HepG2 (cell line): ENCODE measurements around the gene TSR1. TPM values are rescaled to one million over a fixed set of nuclear protein-coding genes. Genes with fewer than 3 reads are reported as not detected.
A peak's percentile ranks its signal among the peaks of the same experiment; 100 is the strongest.

Experiments used
- AFF4 ChIP-seq: sonication (generic); formaldehyde crosslinking; IDR thresholded peaks from 2 replicates; pipeline ENCODE4 v1.4.0; 2020; ENCODE audit warnings: missing genetic modification reagents
- CHD2 ChIP-seq: IDR thresholded peaks from 2 replicates; pipeline ENCODE4 v1.6.1; 2011; ENCODE audit warnings: low read depth, low read length, improper control_type of control experiment
- CSRNP1 ChIP-seq: sonication (generic); formaldehyde crosslinking; IDR thresholded peaks from 2 replicates; pipeline ENCODE4 v1.8.1; 2023; ENCODE audit warnings: mild to moderate bottlenecking, missing genetic modification reagents
- DR1 ChIP-seq: sonication (generic); formaldehyde crosslinking; IDR thresholded peaks from 2 replicates; pipeline ENCODE4 v1.8.0; 2021; ENCODE audit warnings: mild to moderate bottlenecking, missing genetic modification reagents, inconsistent platforms
- GATAD1 ChIP-seq: IDR thresholded peaks from 2 replicates; pipeline ENCODE4 v1.6.1; 2016; ENCODE audit warnings: missing genetic modification reagents, missing compliant biosample characterization
- HDAC1 ChIP-seq: sonication (generic); formaldehyde crosslinking; IDR thresholded peaks from 2 replicates; pipeline ENCODE4 v1.5.1; 2020; ENCODE audit warnings: mild to moderate bottlenecking, missing genetic modification reagents
- HES4 ChIP-seq: sonication (generic); formaldehyde crosslinking; IDR thresholded peaks from 2 replicates; pipeline ENCODE4 v1.9.0; 2021; ENCODE audit warnings: mild to moderate bottlenecking, missing genetic modification reagents, borderline replicate concordance
- NAIF1 ChIP-seq: sonication (generic); formaldehyde crosslinking; IDR thresholded peaks from 2 replicates; pipeline ENCODE4 v1.5.0; 2020; ENCODE audit warnings: mild to moderate bottlenecking, missing genetic modification reagents, borderline replicate concordance
- PATZ1 ChIP-seq: sonication (generic); formaldehyde crosslinking; IDR thresholded peaks from 2 replicates; pipeline ENCODE4 v1.4.0; 2020; ENCODE audit warnings: missing genetic modification reagents
- PAX8 ChIP-seq: sonication (generic); formaldehyde crosslinking; IDR thresholded peaks from 2 replicates; pipeline ENCODE4 v1.8.0; 2022; ENCODE audit warnings: mild to moderate bottlenecking, missing genetic modification reagents, borderline replicate concordance
- PHF20 ChIP-seq: sonication (generic); formaldehyde crosslinking; IDR thresholded peaks from 2 replicates; pipeline ENCODE4 v1.5.0; 2020; ENCODE audit warnings: mild to moderate bottlenecking, missing genetic modification reagents
- REPIN1 ChIP-seq: sonication (generic); formaldehyde crosslinking; IDR thresholded peaks from 2 replicates; pipeline ENCODE4 v1.8.0; 2022; ENCODE audit warnings: missing genetic modification reagents, low read depth, mild to moderate bottlenecking, borderline replicate concordance
- SMYD3 ChIP-seq: sonication (generic); formaldehyde crosslinking; IDR thresholded peaks from 2 replicates; pipeline ENCODE4 v1.8.1; 2023; ENCODE audit warnings: mild to moderate bottlenecking, missing genetic modification reagents
- TAF15 ChIP-seq: fragments of 200-400 bp; formaldehyde crosslinking; IDR thresholded peaks from one replicate; pipeline ENCODE4 v1.6.1; 2018; ENCODE audit warnings: mild to moderate bottlenecking, low read depth, low read length; ENCODE audit not compliant: poor library complexity, severe bottlenecking
- ZBTB43 ChIP-seq: sonication (generic); formaldehyde crosslinking; conservative IDR thresholded peaks from 2 replicates; pipeline ENCODE4 v1.4.0; 2020; ENCODE audit warnings: missing genetic modification reagents
- ZIK1 ChIP-seq: sonication (generic); formaldehyde crosslinking; IDR thresholded peaks from 2 replicates; pipeline ENCODE4 v1.5.0; 2020; ENCODE audit warnings: mild to moderate bottlenecking, low read depth, missing genetic modification reagents, borderline replicate concordance
- ZMYM2 ChIP-seq: sonication (generic); formaldehyde crosslinking; IDR thresholded peaks from 2 replicates; pipeline ENCODE4 v1.8.0; 2022; ENCODE audit warnings: mild to moderate bottlenecking, missing genetic modification reagents
- ZNF749 ChIP-seq: sonication (generic); formaldehyde crosslinking; IDR thresholded peaks from 2 replicates; pipeline ENCODE4 v1.8.0; 2022; ENCODE audit warnings: mild to moderate bottlenecking, missing genetic modification reagents, moderate library complexity, borderline replicate concordance
- polyA plus RNA-seq, 8 experiments: library from polyadenylated mRNA; depleted of rRNA in 3 of 8; stranded (reverse) in 7 of 8; unstranded in 1 of 8; fragments of >200 nt; fragmentation: Illumina TruSeq in 4 of 8; extraction: Trizol in 4 of 8; gene quantifications; 2 replicates each; pipeline versions ENCODE4 v1.2.1 to v1.2.3, GENCODE V29; 2011 to 2016; ENCODE audit warnings: low read depth in 4 of 8, missing spikeins in 1 of 8, mixed read lengths in 1 of 8; ENCODE audit not compliant: insufficient read depth in 1 of 8
- total RNA-seq, 5 experiments: library from RNA; depleted of rRNA; stranded (reverse); fragments of >200 nt; fragmentation: Illumina TruSeq; extraction: Trizol; gene quantifications; 2 replicates each; pipeline ENCODE4 v1.2.3, GENCODE V29; 2016; ENCODE audit warnings: low read depth in 1 of 5

Gene TSR1
- total and polyA plus RNA-seq, 2 of the 13 experiments (the other 11 are each of a cell fraction or from before 2014, with no cell fraction given), result 7.1 to 65.8 TPM

GRCh38 chr17:2336215-2336851 is at the start of gene TSR1 (continued):
- TF ChIP-seq PATZ1, result peak; percentile 64; the same call in 1 of the 2 replicates
- peak; percentile 94 for TF ChIP-seq PHF20 (CRISPR knock-in tag)
- TF ChIP-seq CHD2, result peak; percentile 91
- TF ChIP-seq GATAD1 (CRISPR knock-in tag), result peak; percentile 99
- peak; percentile 44; the same call in 1 of the 2 replicates for TF ChIP-seq CSRNP1 (CRISPR knock-in tag)
- peak; percentile 62; the same call in 1 of the 2 replicates for TF ChIP-seq SMYD3
- TF ChIP-seq DR1 (CRISPR knock-in tag), result peak; percentile 78
- 0 out of 2 replicates have a peak, but pooled peaks have one; percentile 20 for TF ChIP-seq AFF4 (CRISPR knock-in tag)
- TF ChIP-seq ZBTB43 (CRISPR knock-in tag), result peak; percentile 64; the same call in 1 of the 2 replicates
- TF ChIP-seq ZNF749, result peak; percentile 74
- TF ChIP-seq HDAC1 (CRISPR knock-in tag), result peak; percentile 97
- peak; percentile 92 for TF ChIP-seq ZIK1 (CRISPR knock-in tag)
- TF ChIP-seq HES4, result peak; percentile 88
- no peak for TF ChIP-seq ZMYM2
- no peak for TF ChIP-seq TAF15
- no peak; the same call in 1 of the 2 replicates for TF ChIP-seq REPIN1 (CRISPR knock-in tag)
- 0 out of 2 replicates have a peak, but pooled peaks have one; percentile 59 for TF ChIP-seq NAIF1 (CRISPR knock-in tag)
- no peak for TF ChIP-seq PAX8 (CRISPR knock-in tag)
